Psoas muscle (tissue), 8 donors: ENCODE data around the gene TRMU. TPM values are rescaled to one million over a fixed set of nuclear protein-coding genes. Genes with fewer than 3 reads are reported as not detected.
A peak's percentile ranks its signal among the peaks of the same experiment; 100 is the strongest.

ENCODE experiments used
- ATAC-seq, 4 donors: fragments of 200-7000 bp; cut with Tn5 transposase; one replicate each; pipeline ENCODE4 v1.9.1; 2020; ENCODE audit warnings: moderate library complexity in 3 of 4, mild to moderate bottlenecking in 2 of 4
- DNase-seq, 2 donors: peaks; one replicate each; pipeline ENCODE4 v3.0.0-alpha.2; 2020
- H3K27ac ChIP-seq: fragments of 200-600 bp; one replicate; pipeline ENCODE4 v1.8.0; 2022
- H3K27me3 ChIP-seq, 3 donors: fragments of 200-600 bp in 1 of 3; one replicate each; pipeline versions ENCODE4 v1.6.1 to v1.8.0; 2013 to 2022; ENCODE audit warnings: low read length in 2 of 3, mild to moderate bottlenecking in 2 of 3, moderate library complexity in 1 of 3; ENCODE audit not compliant: insufficient read depth in 3 of 3
- H3K36me3 ChIP-seq, 2 donors: fragments of 200-600 bp in 1 of 2; one replicate each; pipeline versions ENCODE4 v1.6.1 to v1.8.0; 2013 to 2022; ENCODE audit warnings: low read depth in 1 of 2, mild to moderate bottlenecking in 1 of 2, moderate library complexity in 1 of 2; ENCODE audit not compliant: insufficient read depth in 1 of 2
- H3K4me1 ChIP-seq: fragments of 200-600 bp; one replicate; pipeline ENCODE4 v1.8.0; 2022
- H3K4me3 ChIP-seq: fragments of 200-600 bp; one replicate; pipeline ENCODE4 v1.8.0; 2022; ENCODE audit warnings: mild to moderate bottlenecking
- H3K9me3 ChIP-seq: fragments of 200-600 bp; one replicate; pipeline ENCODE4 v1.8.0; 2022
- WGBS, 3 donors: extraction: QIAGEN DNeasy Blood & Tissue Kit; methylation state at CpG; one replicate each; pipeline versions ENCODE4 v1.1.6 to v1.1.7; 2013; 5-methylcytosine and 5-hydroxymethylcytosine counted together
- intact Hi-C, 2 donors: fragments of 100-400 bp; cut with DNase I; formaldehyde crosslinking; loops; one replicate each; pipeline versions ENCODE4 v1.11.0 to v1.14.2; 2022
- polyA plus RNA-seq, 3 donors: library from polyadenylated mRNA; stranded (reverse); fragments of 200-250 nt; gene quantifications; one replicate each; pipeline ENCODE4 v1.2.3, GENCODE V29; 2013
- total RNA-seq, 4 donors: library from RNA; stranded (reverse); fragmentation: NEBNext Ultra II Directional in 2 of 4; extraction: Animal tissue kit (Norgen Biotek cat#: 25700) in 2 of 4; gene quantifications; one replicate each; pipeline versions ENCODE4 v1.2.1 to v1.2.4, GENCODE V29; 2021 to 2023
- TF ChIP-seq, protein P1 (sequence below): fragments of 200-600 bp; IDR thresholded peaks from one replicate; pipeline ENCODE4 v1.8.0; 2022; ENCODE audit warnings: antibody characterized with exemption
- donor health status: healthy with polysubstance abuse.
- donor health status: DM: no; HTN: no; CAD: no; lungs with moderate emphysema.
- donor health status: Bipolar disorder and iron deficiency.
- donor health status: healthy.
- donor health status: DM: yes; HTN: yes; CAD: no.
- donor health status: DM: no; HTN: no; CAD: no.
- donor health status: DM: no; HTN: no; CAD: no.
- donor health status: DM: yes; HTN: yes; CAD: no.

Gene TRMU
- total and polyA plus RNA-seq, 7 donors = 9.6 to 37.1 (median 17.4) TPM

DNA sequence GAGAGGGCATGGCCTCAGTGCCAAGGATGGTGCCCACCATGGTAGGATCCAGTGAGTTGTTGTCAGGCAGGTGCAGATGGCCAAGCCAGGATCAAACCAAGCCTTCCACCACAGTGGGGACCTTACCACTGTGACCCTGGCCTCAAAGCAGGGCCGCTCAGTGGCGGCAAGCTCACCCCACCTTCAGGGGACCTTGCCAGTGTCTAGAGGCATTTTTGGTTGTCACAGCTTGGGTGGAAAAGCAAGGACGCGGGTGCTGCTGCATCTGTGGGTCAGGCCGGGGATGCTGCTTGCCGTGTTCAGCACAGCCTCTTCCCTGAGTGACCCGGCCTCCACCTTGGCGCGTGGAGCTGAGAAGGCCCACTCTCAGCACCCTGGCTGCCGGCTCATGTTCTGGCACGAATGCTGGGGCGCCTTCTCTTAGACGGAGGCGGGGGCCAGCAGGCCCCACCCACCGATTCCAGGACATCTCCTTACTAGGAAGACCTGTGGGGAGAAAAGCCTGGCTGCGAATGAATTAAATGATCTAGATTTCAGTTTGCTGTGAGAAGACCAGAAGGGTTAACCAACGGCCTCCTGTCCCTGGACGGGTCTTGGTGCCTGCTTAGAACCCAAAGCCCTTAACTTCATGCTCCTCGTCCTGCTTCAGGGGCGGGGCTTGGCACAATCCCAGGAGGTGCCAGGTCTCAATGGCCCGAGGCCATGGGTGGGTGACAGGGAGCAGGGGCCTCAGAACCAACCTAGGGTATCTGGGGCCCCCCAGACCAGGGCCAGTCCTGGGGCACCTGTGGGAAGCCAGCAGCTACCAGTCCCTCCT lies 18.9 kb downstream of the TRMU start:
- 77 to 84% (median 78%) methylated on average over 20 to 21 of the region's 21 CpGs for WGBS, 3 donors
- TF ChIP-seq, protein P1, sequence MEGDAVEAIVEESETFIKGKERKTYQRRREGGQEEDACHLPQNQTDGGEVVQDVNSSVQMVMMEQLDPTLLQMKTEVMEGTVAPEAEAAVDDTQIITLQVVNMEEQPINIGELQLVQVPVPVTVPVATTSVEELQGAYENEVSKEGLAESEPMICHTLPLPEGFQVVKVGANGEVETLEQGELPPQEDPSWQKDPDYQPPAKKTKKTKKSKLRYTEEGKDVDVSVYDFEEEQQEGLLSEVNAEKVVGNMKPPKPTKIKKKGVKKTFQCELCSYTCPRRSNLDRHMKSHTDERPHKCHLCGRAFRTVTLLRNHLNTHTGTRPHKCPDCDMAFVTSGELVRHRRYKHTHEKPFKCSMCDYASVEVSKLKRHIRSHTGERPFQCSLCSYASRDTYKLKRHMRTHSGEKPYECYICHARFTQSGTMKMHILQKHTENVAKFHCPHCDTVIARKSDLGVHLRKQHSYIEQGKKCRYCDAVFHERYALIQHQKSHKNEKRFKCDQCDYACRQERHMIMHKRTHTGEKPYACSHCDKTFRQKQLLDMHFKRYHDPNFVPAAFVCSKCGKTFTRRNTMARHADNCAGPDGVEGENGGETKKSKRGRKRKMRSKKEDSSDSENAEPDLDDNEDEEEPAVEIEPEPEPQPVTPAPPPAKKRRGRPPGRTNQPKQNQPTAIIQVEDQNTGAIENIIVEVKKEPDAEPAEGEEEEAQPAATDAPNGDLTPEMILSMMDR = no peak
- Histone ChIP-seq H3K4me3 (no peak overlapping the region), H3K4me1 (peaks cover 9% of the 10 kb centered on the region), H3K36me3 (peaks cover 4 to 94% of the 10 kb centered on the region in 2 donors), H3K27me3 (no peaks in the 10 kb centered on the region), H3K9me3 (no peaks in the 10 kb centered on the region), H3K27ac (no peak overlapping the region)
- intact Hi-C loops = no loop called here
- ATAC-seq (no peak), DNase-seq (no peak)

DNA sequence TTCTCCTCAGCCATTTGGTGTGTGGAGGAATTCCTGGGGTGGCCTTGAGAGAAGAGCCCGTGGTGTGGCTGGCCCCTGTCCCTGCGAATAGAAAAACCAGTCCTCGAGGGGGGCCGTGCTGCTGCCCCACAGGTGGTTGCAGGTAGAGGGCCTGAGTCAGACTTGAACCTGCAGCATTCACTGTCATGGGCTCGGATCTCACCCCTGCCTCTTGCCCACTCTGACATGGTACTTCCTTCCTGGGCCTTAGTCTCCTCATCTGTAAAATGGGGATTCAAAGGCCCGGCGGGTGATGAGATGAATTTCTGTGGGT lies 19.4 kb downstream of the TRMU start:
- DNase-seq (no peak), ATAC-seq (no peak)
- H3K4me1 ChIP-seq = peaks cover 9% of the 10 kb centered on the region
- H3K4me3 ChIP-seq = no peak overlapping the region
- WGBS, 3 donors = 80 to 89% (median 85%) methylated on average over 7 of the region's 7 CpGs
- TF ChIP-seq, protein P1 = no peak
- no peak overlapping the region for H3K27ac ChIP-seq
- no peaks in the 10 kb centered on the region for H3K9me3 ChIP-seq
- peaks cover 4 to 88% of the 10 kb centered on the region in 2 donors for H3K36me3 ChIP-seq
- no peaks in the 10 kb centered on the region for H3K27me3 ChIP-seq
- intact Hi-C loops = loop anchor here in 1 of 2 donors (5.0 kb wide), 1 partner anchor 37 kb away; no protein-coding TSS in a partner anchor

DNA sequence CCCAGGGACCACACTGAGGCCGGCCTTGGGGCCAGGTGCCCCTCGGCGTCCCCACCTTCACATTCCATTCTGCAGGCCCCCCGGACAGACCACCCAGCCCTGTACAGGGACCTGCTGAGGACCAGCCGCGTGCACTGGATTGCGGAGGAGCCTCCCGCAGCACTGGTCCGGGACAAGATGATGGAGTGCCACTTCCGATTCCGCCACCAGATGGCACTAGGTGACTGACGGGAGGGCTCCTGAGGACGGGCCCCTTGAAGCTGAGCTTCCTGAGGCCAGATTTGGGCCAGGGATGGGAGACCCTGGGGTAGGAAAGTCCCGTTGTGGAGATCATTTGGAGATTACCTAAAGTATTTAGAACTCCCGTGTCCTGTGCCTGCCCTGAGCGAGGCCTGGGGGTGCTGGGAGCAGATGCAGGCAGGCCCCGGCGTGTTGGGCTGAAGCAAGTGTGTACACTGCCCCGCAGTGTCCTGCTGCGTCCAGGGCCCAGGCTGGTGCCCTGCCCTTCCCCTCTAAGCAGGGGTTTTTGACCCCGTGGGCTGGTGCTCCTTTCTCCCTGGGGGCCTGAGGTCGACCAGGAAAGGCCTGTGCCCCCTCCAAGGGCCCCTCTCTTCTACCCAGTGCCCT lies 20.0 kb downstream of the TRMU start:
- no peak overlapping the region for H3K4me3 ChIP-seq
- peaks cover 9% of the 10 kb centered on the region for H3K4me1 ChIP-seq
- TF ChIP-seq, protein P1 = peak; percentile 74
- peaks cover 4 to 83% of the 10 kb centered on the region in 2 donors for H3K36me3 ChIP-seq
- H3K27me3 ChIP-seq = no peaks in the 10 kb centered on the region
- intact Hi-C loops = loop anchor here in 1 of 2 donors (5.0 kb wide), 1 partner anchor 37 kb away; no protein-coding TSS in a partner anchor
- no peaks in the 10 kb centered on the region for H3K9me3 ChIP-seq
- DNase-seq = peak; percentile 65 to 79
- peak; percentile 43 to 55 (median 48) for ATAC-seq
- H3K27ac ChIP-seq = no peak overlapping the region
- 38 to 45% (median 43%) methylated on average over 21 to 22 of the region's 22 CpGs for WGBS, 3 donors

DNA sequence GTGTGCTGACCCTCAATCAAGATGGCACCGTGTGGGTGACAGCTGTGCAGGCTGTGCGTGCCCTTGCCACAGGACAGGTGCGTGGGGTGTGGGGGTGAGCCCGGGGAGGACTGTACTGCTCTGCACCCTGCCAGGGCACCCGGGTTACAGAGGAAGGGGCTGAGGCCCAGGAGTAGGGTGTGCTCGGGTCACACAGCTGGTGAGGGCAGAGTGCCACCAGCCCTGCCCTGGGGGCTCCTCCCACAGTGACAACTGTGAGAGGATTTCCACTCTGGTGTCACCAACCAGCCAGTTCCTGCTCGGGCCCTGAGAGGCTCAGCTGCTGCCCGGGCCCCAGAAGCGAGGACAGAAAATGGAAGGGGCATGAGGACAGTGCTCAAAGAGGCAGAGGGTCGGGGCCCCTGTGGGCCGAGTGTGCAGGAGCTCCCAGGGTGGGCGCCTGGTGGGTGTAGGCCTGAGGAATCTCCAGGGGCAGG lies 20.5 kb downstream of the TRMU start:
- 45 to 53% (median 53%) methylated on average over 12 of the region's 12 CpGs for WGBS, 3 donors
- no peak overlapping the region for H3K27ac ChIP-seq
- TF ChIP-seq, protein P1 = no peak
- intact Hi-C loops = loop anchor here in 1 of 2 donors (5.0 kb wide), 1 partner anchor 36 kb away; no protein-coding TSS in a partner anchor
- H3K27me3 ChIP-seq = no peaks in the 10 kb centered on the region
- no peaks in the 10 kb centered on the region for H3K9me3 ChIP-seq
- no peak for ATAC-seq
- peaks cover 9% of the 10 kb centered on the region for H3K4me1 ChIP-seq
- no peak overlapping the region for H3K4me3 ChIP-seq
- H3K36me3 ChIP-seq = peaks cover 4 to 77% of the 10 kb centered on the region in 2 donors
- peak in 1 of 2 donors; percentile 52 for DNase-seq
